MCF 10A (cell line): Measurements from ENCODE around the gene KRT86. TPM values are rescaled to one million over a fixed set of nuclear protein-coding genes. Genes with fewer than 3 reads are reported as not detected.

ENCODE experiments used
- BruUV-seq: library from RNA; stranded (reverse); fragments of 400-500 nt; replicated peaks from 2 replicates; lab custom pipeline; 2021; lab: Mats Ljungman, UMichigan
- CTCF ChIA-PET: fragments of 300-600 bp; sonication (Branson Sonifier 250); formaldehyde crosslinking; extraction: SDS; loops from one replicate; lab custom pipeline; 2021; ENCODE audit warnings: antibody characterized with exemption, inconsistent platforms; lab: Yijun Ruan, JAX
- POLR2A ChIA-PET: fragments of 300-600, 350-650 bp; sonication (Branson Sonifier 250); formaldehyde crosslinking; extraction: SDS; loops from one replicate; lab custom pipeline; 2020; ENCODE audit warnings: antibody characterized with exemption, inconsistent platforms; lab: Yijun Ruan, JAX
- DNase-seq: peaks from one replicate; pipeline ENCODE4 v3.0.0-alpha.2; 2018; ENCODE audit not compliant: unreplicated experiment
- H3K27ac Mint-ChIP-seq: one replicate; pipeline ENCODE4 v1.8.0; 2022; ENCODE audit warnings: mild to moderate bottlenecking, low read depth, mixed read lengths; ENCODE audit not compliant: unreplicated experiment
- H3K27me3 Mint-ChIP-seq: one replicate; pipeline ENCODE4 v1.8.0; 2022; ENCODE audit warnings: mixed read lengths; ENCODE audit not compliant: insufficient read depth, unreplicated experiment
- H3K36me3 Mint-ChIP-seq: one replicate; pipeline ENCODE4 v1.8.0; 2022; ENCODE audit warnings: mild to moderate bottlenecking, moderate library complexity, mixed read lengths; ENCODE audit not compliant: insufficient read depth, unreplicated experiment
- H3K4me1 Mint-ChIP-seq: one replicate; pipeline ENCODE4 v1.8.0; 2022; ENCODE audit warnings: mixed read lengths; ENCODE audit not compliant: insufficient read depth, unreplicated experiment
- H3K4me3 Mint-ChIP-seq: one replicate; pipeline ENCODE4 v1.8.0; 2022; ENCODE audit warnings: mild to moderate bottlenecking, moderate library complexity, mixed read lengths; ENCODE audit not compliant: unreplicated experiment
- H3K9me3 Mint-ChIP-seq: one replicate; pipeline ENCODE4 v1.8.0; 2022; ENCODE audit warnings: mixed read lengths; ENCODE audit not compliant: unreplicated experiment
- CTCF ChIP-seq: fragments of 200-600 bp; IDR thresholded peaks from one replicate; pipeline ENCODE4 v1.8.0; 2022; ENCODE audit warnings: antibody characterized with exemption, mild to moderate bottlenecking; ENCODE audit not compliant: unreplicated experiment
- intact Hi-C: fragments of 100-400 bp; cut with micrococcal nuclease; formaldehyde crosslinking; loops from 2 replicates; pipeline ENCODE4 v1.14.1; 2022
- total RNA-seq: library from RNA; stranded (reverse); gene quantifications from 2 replicates; pipeline ENCODE4 v1.2.3, GENCODE V29; 2022

KRT86 gene
- total RNA-seq, 1 experiment from 2014 or later, result 37.8 TPM

DNA sequence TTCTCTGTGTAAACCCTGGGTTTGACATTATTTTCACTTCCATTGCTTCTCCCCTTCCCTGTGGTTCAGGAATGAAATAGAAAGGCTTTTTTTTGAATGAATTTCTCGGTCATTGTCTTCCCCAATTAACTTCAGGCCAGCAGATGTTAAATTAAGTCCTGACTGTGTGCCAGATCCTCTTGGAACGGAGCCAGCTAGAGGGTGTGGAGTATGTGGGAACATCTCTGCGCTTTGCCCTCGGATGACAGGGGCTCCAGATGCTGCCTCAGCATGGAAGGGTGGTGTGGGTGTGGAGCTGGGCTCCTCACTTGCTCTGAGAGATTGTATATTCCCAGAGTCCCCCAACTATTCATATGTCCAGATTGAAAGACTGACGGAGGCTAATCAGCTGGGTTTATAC is 79.8 kb downstream of the KRT86 start:
- Mint-ChIP-seq H3K9me3 (no peaks in the 10 kb centered on the region), H3K36me3 (no peaks in the 10 kb centered on the region), H3K4me3 (no peak overlapping the region), H3K27me3 (peaks cover 30% of the 10 kb centered on the region), H3K4me1 (peaks cover 3% of the 10 kb centered on the region), H3K27ac (no peak overlapping the region)
- ChIA-PET CTCF (interaction anchor here (0.7 to 0.8 kb wide), 2 partner anchors 27 to 626 kb away, joined by 4 to 6 read pairs; no protein-coding TSS in a partner anchor), POLR2A (no interaction called here)
- intact Hi-C loops, result no loop called here
- no TSS peak for BruUV-seq
- peak; percentile 20 for DNase-seq
- no peak for TF ChIP-seq CTCF

DNA sequence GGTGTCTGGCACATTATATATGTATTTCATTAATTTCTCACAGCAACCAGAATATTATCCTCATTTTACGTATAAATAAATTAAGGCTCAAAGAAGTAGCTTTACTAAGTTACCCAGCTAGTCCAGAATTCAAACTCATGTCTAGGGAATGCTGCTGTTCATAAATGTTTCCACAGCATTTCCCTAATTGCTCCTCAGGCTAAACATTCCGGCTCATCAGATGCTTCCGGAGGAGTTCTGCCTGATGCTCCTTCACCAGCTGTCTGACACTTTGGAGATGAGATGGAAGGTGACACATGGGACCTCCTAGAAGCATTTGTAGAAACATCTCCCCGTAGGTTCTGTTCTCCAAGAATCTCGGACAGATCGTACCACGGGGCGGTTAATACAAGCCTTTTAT is 80.7 kb downstream of the KRT86 start:
- no peak for DNase-seq
- peaks cover 30% of the 10 kb centered on the region for H3K27me3 Mint-ChIP-seq
- no TSS peak for BruUV-seq
- TF ChIP-seq CTCF, result no peak
- CTCF ChIA-PET, result interaction anchor here (0.5 to 1.3 kb wide), 5 partner anchors 8 to 636 kb away, joined by 3 to 4 read pairs (median 4); no protein-coding TSS in a partner anchor
- POLR2A ChIA-PET, result no interaction called here
- no peaks in the 10 kb centered on the region for H3K9me3 Mint-ChIP-seq
- no peak overlapping the region for H3K27ac Mint-ChIP-seq
- intact Hi-C loops, result no loop called here
- H3K4me1 Mint-ChIP-seq, result no peaks in the 10 kb centered on the region
- H3K36me3 Mint-ChIP-seq, result no peaks in the 10 kb centered on the region
- no peak overlapping the region for H3K4me3 Mint-ChIP-seq

DNA sequence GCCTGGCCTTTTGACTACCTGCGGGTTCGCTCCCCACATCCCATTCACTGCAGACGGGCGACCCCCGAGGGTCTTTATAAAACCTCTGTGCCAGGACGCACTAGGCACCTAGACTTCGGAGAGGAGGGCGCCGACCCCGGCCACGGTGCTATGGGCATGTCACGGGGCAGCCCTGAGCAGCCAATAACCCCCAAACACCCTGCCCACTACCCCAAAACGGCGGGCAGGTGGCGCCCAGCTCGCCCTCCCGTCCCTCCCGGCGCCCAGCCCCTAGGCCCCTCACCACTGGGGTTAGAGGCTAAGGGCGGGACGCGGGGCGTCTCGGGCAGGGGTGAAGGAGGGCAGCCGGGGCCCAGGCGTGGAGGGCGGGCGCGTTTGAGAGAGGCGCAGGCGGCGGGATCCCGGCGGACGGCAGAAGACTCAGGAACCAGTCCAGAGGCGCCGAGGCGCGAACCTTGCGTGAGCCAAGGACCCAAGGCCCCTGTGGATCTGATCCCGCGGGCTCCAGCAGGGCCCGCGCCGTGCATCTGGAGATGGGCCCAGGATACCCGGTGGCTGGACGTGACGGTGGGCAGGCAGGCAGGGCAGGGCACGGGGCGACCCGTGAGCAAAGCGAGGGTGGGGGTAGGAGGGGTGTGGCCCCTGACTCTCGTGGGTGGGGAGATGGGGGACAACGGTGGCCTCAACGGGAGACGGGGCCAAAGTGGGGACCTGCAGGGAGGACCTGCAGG is 81.8 kb downstream of the KRT86 start:
- no peaks in the 10 kb centered on the region for H3K36me3 Mint-ChIP-seq
- TF ChIP-seq CTCF, result no peak
- H3K4me3 Mint-ChIP-seq, result no peak overlapping the region
- no peak overlapping the region for H3K27ac Mint-ChIP-seq
- no TSS peak for BruUV-seq
- no peak for DNase-seq
- intact Hi-C loops, result no loop called here
- H3K9me3 Mint-ChIP-seq, result no peaks in the 10 kb centered on the region
- POLR2A ChIA-PET, result interaction anchor here (0.7 kb wide), 1 partner anchor 38 kb away, joined by 4 read pairs; no protein-coding TSS in a partner anchor
- no peaks in the 10 kb centered on the region for H3K4me1 Mint-ChIP-seq
- peaks cover 30% of the 10 kb centered on the region for H3K27me3 Mint-ChIP-seq
- CTCF ChIA-PET, result interaction anchor here (0.7 to 1.3 kb wide), 2 partner anchors 9 to 24 kb away, joined by 3 to 4 read pairs; no protein-coding TSS in a partner anchor

DNA sequence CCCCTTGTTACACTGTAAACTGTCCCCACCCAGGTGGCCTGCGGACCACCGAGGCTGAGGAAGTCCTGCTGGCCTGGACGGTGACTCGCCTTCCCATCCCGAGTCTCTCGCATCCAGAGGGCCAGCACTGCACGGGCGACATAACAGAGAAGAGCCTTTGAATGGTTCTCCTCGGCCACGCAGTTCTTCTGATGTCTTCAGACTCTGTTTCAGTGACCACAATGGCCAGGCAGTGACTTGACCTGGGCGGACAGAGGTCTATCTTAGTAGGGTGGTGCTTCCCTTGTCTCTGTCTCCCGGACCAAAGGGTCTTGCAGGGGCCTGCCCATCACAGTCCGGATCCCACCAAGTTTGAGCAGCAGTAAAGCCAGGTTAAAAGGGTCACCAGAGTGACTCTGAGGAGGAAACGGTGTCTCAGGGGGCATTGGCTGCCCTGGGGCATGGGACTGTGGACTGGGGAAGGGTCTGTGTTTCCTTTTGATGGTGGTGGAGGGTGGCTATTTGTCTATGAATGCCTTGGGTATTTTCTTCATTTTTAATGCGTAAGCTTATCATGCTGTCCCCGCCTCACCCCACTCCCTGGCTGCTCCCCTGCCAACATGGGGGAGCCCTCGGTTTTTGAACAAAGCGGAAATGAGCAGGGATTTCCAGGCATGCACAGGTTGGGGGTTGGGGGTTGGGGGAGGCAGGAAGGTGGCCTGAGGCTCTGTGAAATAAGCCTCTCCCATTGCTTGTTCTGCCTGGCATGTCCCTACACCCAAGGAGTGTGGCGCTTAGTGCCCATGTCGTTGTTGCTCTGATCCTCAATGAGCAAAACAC is 82.5 kb downstream of the KRT86 start:
- Mint-ChIP-seq H3K4me1 (no peaks in the 10 kb centered on the region), H3K27me3 (peaks cover 27% of the 10 kb centered on the region), H3K36me3 (no peaks in the 10 kb centered on the region), H3K27ac (no peak overlapping the region), H3K4me3 (no peak overlapping the region), H3K9me3 (no peaks in the 10 kb centered on the region)
- no peak for DNase-seq
- BruUV-seq, result no TSS peak
- POLR2A ChIA-PET, result no interaction called here
- intact Hi-C loops, result no loop called here
- CTCF ChIA-PET, result no interaction called here
- no peak for TF ChIP-seq CTCF
